ENCODE measurements around the gene HYAL3. TPM values are rescaled to one million over a fixed set of nuclear protein-coding genes. Genes with fewer than 3 reads are reported as not detected.

The HYAL3 gene
- total and polyA plus RNA-seq, 2 experiments from 2014 or later: 2.4 to 7.1 TPM

DNA sequence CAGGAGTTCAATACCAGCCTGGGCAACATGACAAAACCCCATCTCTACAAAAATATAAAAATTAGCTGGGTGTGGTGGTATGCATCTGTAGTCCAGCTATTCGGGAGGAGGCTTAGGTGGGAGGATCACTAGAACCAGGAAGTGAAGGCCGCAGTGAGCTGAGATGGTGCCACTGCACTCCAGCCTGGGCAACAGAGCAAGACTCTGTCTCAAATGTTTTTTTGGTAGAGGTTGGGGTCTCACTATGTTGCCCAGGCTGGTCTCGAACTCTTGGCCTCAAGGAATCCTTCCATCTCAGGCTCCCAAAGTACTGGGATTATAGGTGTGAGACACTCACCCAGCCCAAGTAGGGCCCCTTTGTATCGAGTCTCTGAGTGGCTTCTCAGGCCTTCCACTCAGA is 5.1 kb downstream of the HYAL3 start:
- H3K4me3 Mint-ChIP-seq: no peak overlapping the region
- TF ChIP-seq STAT1 (IDR thresholded peaks at IDR 0.05; ENCODE audit: unreplicated experiment): no peak
- TF ChIP-seq CTCF (conservative IDR thresholded peaks at IDR 0.05; ENCODE audit: low read depth in 2 of 2): no peak
- TF ChIP-seq CREB1 (CRISPR knock-in tag; IDR thresholded peaks at IDR 0.05; ENCODE audit: low read depth): no peak
- TF ChIP-seq EZH2phosphoT487 (IDR thresholded peaks at IDR 0.05; ENCODE audit: unreplicated experiment): no peak
- no peak for TF ChIP-seq ZNF331 (CRISPR knock-in tag; IDR thresholded peaks at IDR 0.05; ENCODE audit: low read depth)
- no peak for TF ChIP-seq ZNF114 (CRISPR knock-in tag; IDR thresholded peaks at IDR 0.05)
- no peak for TF ChIP-seq REST (IDR thresholded peaks at IDR 0.05; ENCODE audit: unreplicated experiment)
- TF ChIP-seq ZNF462 (CRISPR knock-in tag; IDR thresholded peaks at IDR 0.05): no peak
- no peak for TF ChIP-seq NANOG (IDR thresholded peaks at IDR 0.05; ENCODE audit: borderline replicate concordance)
- TF ChIP-seq POLR2AphosphoS5 (IDR thresholded peaks at IDR 0.05; ENCODE audit: low read depth): no peak
- TF ChIP-seq EZH2 (IDR thresholded peaks at IDR 0.05; ENCODE audit: low read depth, unreplicated experiment): no peak
- TF ChIP-seq JUNB (IDR thresholded peaks at IDR 0.05; ENCODE audit: unreplicated experiment): no peak

More for the DNA sequence above, 5.1 kb downstream of the HYAL3 start:
- Histone ChIP-seq H3F3A (replicated peaks; ENCODE audit: low read depth) (0 out of 2 replicates have a peak, but pooled peaks cover 3% of the 10 kb centered on the region), H2AFZ (no peak overlapping the region), H3K4me1 (ENCODE audit: insufficient read depth) (peaks cover 11% of the 10 kb centered on the region), H3K9me2 (ENCODE audit: insufficient read depth) (no peaks in the 10 kb centered on the region), H3K36me3 (ENCODE audit: insufficient read depth) (no peaks in the 10 kb centered on the region; the same call in 1 of the 2 replicates), H3K4me2 (no peak overlapping the region), H3K27me3 (ENCODE audit: insufficient read depth) (no peaks in the 10 kb centered on the region), H3K79me2 (replicated peaks; ENCODE audit: insufficient read depth) (peaks cover 17% of the 10 kb centered on the region), H3K4me3 (no peak overlapping the region), H3K27ac (ENCODE audit: low read depth) (no peak overlapping the region), H4K20me1 (replicated peaks; ENCODE audit: insufficient read depth) (no peaks in the 10 kb centered on the region)
- no peak overlapping the region for H3K27ac Mint-ChIP-seq
- ATAC-seq (no peak), DNase-seq (ENCODE audit: low spot score) (no peak)
- no peaks in the 10 kb centered on the region for H3K9me3 Mint-ChIP-seq
- H3K27me3 Mint-ChIP-seq (ENCODE audit: insufficient read depth, low read depth, poor library complexity): peaks cover 12% of the 10 kb centered on the region
- peaks cover 14% of the 10 kb centered on the region for H3K4me1 Mint-ChIP-seq
- peaks cover 23% of the 10 kb centered on the region for H3K36me3 Mint-ChIP-seq (ENCODE audit: low read depth)

Measured in GM23338 (cell line).